IPS-18c (cell line): ENCODE results near the gene IMPG1.

Source experiments
- H3K4me3 ChIP-seq: 2 replicates; pipeline ENCODE4 v1.7.0; 2013; ENCODE audit warnings: low read depth, mild to moderate bottlenecking, low read length, moderate library complexity; ENCODE audit not compliant: insufficient read depth
- H3K9me3 ChIP-seq: one replicate; pipeline ENCODE4 v1.6.1; 2013; ENCODE audit warnings: mild to moderate bottlenecking, low read length, moderate library complexity; ENCODE audit not compliant: control insufficient read depth, insufficient read depth

IMPG1 gene, protein sequence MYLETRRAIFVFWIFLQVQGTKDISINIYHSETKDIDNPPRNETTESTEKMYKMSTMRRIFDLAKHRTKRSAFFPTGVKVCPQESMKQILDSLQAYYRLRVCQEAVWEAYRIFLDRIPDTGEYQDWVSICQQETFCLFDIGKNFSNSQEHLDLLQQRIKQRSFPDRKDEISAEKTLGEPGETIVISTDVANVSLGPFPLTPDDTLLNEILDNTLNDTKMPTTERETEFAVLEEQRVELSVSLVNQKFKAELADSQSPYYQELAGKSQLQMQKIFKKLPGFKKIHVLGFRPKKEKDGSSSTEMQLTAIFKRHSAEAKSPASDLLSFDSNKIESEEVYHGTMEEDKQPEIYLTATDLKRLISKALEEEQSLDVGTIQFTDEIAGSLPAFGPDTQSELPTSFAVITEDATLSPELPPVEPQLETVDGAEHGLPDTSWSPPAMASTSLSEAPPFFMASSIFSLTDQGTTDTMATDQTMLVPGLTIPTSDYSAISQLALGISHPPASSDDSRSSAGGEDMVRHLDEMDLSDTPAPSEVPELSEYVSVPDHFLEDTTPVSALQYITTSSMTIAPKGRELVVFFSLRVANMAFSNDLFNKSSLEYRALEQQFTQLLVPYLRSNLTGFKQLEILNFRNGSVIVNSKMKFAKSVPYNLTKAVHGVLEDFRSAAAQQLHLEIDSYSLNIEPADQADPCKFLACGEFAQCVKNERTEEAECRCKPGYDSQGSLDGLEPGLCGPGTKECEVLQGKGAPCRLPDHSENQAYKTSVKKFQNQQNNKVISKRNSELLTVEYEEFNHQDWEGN

DNA sequence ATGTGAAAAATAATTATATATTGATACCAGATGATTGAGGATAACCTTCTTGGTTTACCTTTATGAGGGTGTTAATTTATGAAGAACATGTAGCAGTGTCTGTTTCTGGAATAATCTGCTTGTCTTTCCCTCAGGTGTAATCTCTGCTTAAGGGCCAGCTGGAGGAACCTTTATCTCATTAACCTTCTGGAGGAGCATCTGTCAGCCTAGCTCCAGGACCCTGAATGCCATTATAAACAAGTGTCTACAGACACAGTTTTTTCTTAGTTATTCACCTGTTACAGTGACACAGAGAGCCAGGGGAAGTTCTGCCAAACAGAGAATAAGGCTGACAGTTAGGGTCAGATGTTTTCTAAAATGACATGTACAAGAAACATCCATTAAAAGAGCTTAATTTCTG is at the start of gene IMPG1:
TSS of gene IMPG1 (minus strand) at position 101 of the 400 bp plus-strand sequence. CDS start 174 bp downstream, outside the sequence.
- Histone ChIP-seq H3K4me3 (no peak within 1 kb of the TSS), H3K9me3 (no peaks in the 10 kb centered on the region)

DNA sequence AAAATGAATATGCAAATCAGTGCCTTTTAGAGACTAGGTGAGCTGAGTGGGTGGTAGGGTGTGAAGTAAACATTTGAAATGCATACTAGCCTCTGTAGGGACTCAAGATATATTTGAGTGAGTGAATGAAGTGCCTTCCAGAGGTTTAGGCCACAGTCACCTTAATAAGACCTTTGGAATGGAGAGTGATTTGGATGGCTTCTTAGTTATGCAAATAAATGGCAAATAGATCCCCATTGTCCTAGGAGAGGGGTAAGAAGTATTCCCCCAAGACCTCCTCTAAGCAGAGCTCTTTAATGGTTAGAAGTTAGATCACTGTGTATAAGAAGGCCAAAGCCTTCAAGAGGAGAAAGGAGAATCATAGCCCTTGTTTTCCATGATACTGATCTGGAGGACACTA is 47.8 kb upstream of the IMPG1 start:
- H3K9me3 ChIP-seq, result peaks cover 5% of the 10 kb centered on the region
- H3K4me3 ChIP-seq, result no peak overlapping the region

DNA sequence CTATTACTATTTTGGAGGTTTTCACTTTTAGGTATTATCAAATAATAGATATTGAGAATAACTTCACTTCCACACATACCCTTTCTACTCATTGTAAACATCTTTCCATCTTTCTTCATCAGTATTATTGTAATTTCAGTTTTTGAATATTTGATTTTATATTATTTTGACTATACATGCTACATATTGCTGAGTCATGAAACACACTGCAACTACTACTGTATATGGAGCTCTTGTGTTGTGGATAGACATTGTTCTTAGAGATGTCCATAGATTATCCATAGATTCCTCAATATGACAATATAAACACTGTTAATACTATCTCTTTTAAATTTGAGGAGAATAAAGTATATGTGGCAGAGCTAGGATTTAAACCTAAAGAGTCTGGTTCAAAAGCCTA is 819 bp upstream of the IMPG1 start:
- no peak overlapping the region for H3K4me3 ChIP-seq
- H3K9me3 ChIP-seq, result no peaks in the 10 kb centered on the region

DNA sequence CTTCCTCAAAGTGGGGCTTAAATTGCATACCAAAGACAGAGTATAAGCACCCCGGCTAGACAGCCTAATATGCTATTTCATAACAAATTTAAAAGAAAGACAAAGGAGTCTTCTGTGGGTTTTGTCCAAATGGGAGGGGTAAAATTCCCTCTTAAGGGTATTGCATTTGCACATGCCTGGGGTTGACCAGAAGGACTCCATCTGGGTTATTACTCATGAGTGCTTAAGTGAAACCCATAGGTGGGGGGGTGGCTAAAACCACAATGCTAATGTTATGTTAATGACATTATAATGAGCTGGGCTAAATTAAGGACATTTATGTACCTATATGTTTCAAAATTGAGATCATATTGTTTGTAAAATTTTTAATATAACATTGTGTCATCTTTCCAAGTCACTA is 15.0 kb downstream of the IMPG1 start:
- H3K9me3 ChIP-seq, result no peaks in the 10 kb centered on the region
- H3K4me3 ChIP-seq, result no peak overlapping the region

DNA sequence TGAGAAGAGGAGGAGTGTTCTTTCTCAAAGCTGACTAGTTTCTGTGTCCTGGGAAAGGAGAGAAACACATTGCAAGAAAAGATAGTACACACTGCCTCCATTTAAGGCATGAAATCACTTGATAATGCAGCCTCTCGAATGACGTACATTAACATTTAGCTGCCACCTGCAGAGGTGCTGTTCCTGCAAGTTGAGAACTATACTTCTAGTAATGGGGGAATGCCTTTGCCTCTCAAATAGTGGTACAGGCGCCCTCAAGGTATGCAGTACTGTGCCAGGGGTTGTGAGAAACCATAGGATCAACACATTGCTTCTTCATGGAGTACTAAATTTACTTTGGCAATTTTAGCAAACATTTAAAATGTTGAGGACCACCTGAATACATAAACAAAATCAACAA is 20.1 kb downstream of the IMPG1 start:
- Histone ChIP-seq H3K4me3 (no peak overlapping the region), H3K9me3 (no peaks in the 10 kb centered on the region)

DNA sequence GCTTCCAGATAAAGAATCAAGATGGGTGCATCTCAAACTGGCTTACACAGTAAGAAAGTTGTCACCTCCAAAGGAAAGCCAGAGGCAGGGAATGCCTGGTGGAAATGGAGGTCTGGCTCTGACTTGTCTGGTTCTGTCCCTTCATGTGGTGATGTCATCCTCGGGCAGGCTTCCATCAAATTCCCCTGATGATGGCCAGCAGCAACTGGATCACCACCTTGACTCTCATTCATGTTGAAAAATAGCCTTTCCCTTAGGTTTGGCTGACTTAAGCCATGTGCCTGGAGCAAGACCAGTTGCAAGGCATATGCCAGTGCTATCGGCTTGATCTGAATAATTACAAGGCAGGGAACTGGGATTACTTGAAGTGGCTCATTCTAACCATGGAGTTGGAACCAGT is 28.8 kb downstream of the IMPG1 start:
- Histone ChIP-seq H3K9me3 (no peaks in the 10 kb centered on the region), H3K4me3 (no peak overlapping the region)

DNA sequence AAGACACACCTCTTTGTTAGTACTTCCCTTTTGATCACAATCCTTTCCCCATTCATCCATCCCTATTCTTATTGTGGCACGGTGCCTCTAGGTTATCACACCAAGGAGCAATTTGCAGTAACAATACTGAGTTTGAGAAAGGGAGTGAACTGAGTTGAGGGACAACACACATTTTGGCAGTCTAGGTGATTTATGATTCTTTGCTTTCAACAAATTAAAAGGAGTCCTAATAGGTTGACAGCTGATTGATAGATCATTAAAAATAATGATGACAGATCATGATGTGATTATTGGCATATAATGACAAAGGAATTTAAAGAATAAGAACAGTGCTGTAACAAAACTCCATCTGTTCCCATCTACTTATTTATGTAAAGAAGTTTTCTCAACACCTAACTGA is 36.7 kb downstream of the IMPG1 start:
- no peaks in the 10 kb centered on the region for H3K9me3 ChIP-seq
- no peak overlapping the region for H3K4me3 ChIP-seq

DNA sequence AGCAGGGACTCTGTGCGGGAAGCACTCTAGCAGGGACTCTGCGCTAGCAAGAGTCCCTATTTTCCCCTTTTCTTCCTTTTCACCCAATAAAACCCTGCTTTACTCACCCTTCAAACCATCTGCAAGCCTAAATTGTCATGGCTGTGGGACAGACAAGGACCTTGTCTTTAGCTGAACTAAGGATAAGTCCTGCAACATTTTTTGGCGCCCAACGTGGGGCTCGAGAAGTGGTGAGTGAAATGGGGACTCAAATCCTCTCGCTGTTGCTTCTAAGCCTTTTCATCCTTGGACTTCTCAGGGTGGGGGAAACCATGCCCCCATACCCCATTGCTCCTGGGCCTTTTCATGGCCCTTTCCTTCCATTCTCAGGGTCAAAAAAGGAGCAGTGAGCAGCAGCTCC is 46.4 kb downstream of the IMPG1 start:
- Histone ChIP-seq H3K9me3 (peaks cover 14% of the 10 kb centered on the region), H3K4me3 (no peak overlapping the region)

DNA sequence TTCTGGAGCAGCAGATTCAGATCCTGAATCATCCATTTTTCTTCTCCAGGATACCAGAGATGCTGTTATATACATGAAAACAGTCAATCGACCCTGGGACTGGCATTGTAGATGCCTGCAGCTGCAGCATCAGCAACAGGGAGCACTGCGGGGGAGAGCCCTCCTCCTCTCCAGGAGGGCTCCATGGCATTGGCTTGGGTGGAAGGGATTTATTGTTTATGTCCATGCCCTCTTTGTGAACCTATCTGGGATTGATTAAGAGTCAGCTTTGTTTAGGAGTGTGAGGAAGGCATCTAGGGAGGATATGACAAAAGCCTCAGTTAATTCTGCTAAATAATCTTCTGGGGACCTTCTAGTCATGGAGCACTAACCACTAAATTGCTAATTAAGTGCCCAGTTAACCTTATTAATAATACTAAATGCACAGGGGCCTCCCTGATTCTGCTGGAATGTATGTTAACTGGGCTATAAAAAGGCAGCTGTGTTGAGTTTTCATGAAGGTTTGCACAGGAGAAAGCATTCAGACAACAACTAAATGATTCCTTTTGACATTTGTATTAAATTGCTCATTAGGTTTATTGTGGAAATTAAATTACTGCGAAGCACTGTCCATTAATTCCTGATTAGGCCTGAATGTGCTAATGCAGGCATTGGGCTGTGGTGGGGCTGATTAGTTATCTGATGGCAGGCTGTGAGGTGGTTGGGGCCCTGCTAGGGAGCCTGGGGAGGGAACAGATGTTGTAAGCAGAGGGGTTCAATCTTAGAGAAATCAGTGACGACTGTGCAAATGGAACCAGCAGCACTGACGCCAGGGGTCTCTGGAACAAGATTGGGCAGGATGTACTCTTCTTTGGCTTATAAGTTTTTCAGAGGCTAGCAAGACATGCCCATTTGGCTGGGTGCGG is 57.6 kb downstream of the IMPG1 start:
- no peak overlapping the region for H3K4me3 ChIP-seq

DNA sequence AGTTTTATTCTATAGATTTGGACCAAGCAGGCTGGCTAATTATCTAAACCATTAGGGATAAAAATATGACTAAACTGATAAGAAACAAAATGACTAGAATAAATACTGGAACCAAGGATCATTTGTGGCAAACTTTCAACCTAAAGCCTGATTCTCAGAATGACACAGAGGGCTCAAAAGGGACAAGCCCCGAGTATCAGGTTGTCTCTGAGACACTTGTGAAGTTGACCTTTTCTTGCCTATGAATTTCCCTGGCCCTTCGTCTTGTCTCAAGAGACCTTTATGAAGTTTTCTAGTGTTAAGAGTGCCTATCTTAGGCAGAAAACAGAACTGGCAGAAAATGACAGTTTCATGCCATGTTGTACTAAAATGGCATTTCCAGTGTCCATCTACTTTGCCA is 68.3 kb downstream of the IMPG1 start:
- H3K4me3 ChIP-seq, result no peak overlapping the region
- H3K9me3 ChIP-seq, result no peaks in the 10 kb centered on the region

More for the DNA sequence above, 57.6 kb downstream of the IMPG1 start:
- peaks cover 2% of the 10 kb centered on the region for H3K9me3 ChIP-seq

DNA sequence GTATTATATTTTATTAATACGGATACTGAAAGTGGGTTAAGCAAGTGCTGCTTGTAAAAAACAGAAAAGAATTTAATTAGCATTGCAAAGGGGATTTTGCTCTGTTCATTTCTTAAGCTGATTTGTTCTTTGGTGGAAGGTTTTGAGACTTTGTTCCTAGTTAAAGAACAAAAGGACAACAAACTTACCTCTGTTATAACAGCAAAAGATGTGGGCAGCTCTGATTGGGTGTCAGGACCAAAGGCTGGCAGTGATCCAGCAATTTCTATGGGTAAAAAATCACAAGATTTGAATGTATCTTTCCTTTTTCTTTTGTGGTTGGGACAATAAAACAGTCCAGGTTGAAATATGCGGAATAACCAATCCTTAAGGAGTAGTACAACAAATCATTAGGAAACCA is 68.8 kb downstream of the IMPG1 start:
- Histone ChIP-seq H3K9me3 (no peaks in the 10 kb centered on the region), H3K4me3 (no peak overlapping the region)

DNA sequence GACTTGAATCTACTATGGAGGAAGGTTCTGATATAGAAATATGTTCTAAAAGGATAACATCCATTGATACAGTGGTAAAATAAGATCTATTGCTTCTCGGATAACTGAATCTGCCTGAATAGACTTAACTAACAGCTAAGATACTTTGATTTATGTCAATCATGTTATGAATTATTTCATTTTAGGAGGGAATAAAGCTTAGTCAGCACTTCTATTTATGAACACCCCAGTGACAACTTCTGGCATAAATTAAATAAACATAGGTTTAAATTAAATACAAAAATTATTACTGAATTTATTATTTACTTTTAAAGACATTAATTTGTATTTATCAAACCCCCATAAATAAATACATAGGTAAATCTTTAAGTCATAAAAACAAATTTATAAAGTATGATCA is 69.3 kb downstream of the IMPG1 start:
- H3K9me3 ChIP-seq, result no peaks in the 10 kb centered on the region
- H3K4me3 ChIP-seq, result no peak overlapping the region

DNA sequence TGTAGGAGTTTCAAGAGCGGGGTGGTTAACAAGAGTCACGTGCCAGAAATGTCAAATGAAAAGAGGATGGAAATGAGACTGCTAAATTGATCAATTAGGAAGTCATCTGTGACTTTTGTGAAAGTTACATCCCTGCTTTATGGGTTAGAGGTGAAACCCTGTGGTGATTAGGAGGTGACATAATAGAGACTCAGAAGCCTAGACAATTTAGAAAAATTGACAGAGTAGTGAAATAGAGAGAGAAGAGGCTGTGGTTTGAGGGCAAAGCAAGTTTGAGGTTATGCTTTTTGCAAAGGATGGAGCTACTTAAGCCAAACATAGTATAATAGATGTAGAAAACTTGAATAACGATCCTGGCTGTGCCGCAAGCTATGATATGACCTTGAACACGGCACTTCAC is 71.8 kb downstream of the IMPG1 start:
- Histone ChIP-seq H3K4me3 (no peak overlapping the region), H3K9me3 (no peaks in the 10 kb centered on the region)

DNA sequence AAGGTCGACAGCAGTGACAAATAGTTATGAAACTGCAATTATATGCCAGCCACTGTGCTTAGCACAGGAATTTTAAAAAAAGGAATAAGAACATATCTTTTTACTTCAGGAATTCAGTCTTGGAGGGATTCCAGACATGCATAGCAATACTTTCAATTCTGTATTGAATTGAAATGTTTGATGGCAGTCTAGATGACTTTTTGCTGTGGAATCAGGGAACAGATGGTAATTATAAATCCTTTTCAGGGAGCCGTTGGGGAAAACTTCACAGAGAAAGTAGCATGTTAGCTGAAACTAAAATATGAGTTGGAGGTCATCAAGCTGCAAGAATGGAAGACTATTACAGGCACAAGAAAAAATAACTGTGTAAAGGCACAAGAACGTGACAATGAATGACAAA is 74.8 kb downstream of the IMPG1 start:
- Histone ChIP-seq H3K4me3 (no peak overlapping the region), H3K9me3 (no peaks in the 10 kb centered on the region)

DNA sequence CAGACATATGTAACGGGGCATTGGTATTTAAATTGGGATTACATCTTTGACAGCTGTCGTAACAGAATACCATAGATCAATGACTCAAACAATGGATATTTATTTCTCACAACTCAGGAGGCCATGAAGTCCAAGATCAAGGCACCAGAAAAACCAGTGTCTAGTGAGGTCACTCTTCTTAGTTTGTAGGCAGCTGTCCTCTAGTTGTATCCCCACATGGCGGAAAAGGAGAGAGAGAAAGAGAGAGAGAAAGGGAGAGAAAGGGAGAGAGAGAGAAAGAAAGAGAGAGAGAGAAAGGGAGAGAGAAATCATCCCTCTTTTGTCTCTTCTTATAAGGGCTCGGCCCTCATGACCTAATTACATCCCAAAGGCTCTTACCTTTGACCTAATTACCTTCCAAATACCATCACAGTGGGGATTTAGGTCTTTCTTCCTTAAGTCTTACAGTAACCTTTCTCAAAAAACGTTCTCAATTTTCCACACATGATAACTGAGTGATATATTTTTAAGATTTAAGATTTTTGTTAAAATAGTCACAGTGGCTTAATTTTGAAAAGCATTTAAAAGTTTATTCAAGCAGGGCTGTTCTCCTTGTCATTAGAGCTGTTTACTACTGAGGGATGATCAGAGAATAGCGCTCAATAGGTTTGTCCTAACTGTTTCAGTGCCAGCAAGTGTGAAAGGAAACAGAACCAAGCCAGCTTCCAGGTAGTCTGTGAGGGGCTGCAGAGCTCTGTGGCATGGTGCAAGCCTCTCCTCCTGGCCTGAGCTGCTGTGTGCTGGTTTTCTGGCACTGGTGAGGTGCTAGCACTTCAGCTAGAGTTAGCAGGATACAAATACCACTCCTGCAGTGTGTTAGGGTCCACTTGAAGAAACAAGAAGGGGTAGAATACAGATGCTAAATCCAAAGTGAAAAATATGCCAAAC is 79.0 kb downstream of the IMPG1 start:
- no peak overlapping the region for H3K4me3 ChIP-seq
- no peaks in the 10 kb centered on the region for H3K9me3 ChIP-seq

DNA sequence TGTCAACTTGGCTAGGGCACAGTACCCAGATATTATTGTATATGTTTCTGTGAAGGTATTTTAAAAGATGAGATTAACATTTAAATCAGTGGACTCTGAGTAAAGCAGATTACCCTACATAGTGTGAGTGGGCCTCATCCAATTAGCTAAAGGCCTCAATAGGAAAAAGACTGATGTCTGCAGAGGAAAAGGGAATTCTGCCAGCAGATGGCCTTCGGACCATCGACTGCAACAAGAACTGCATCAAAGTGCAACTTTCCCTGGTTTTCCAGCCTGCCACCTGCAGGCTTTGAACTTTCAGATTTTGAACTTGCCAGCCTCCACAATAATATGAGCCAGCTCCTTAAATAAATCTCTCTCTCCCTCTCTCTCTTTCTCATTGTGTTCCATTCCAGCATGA is 80.5 kb downstream of the IMPG1 start:
- Histone ChIP-seq H3K4me3 (no peak overlapping the region), H3K9me3 (no peaks in the 10 kb centered on the region)

DNA sequence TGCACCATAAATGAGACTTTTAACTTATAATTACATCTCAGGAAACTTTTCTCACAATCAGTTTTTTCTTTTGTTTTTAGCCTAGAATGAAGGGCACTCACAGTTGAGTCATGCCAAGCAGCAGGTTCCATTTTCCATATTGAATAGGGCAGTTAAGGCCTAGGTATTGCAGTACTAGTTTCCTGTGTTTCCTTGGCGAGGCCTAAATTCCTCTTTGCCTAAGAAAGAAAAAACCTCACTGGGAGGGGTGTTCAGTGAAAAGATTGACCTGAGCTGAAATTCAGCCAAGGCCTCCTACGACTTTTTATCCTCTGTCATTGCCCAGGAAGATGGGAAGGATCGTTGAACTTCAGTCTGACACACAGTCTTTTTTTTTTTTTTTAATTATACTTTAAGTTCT is 85.5 kb downstream of the IMPG1 start:
- H3K9me3 ChIP-seq, result no peaks in the 10 kb centered on the region
- no peak overlapping the region for H3K4me3 ChIP-seq
